Neural cell (in vitro differentiated cells): ENCODE measurements around the gene ERCC2. TPM values are rescaled to one million over a fixed set of nuclear protein-coding genes. Genes with fewer than 3 reads are reported as not detected.

ENCODE experiments used
- H2AFZ ChIP-seq: fragments of 200-600, 300-800 bp; sonication (generic), shearing (Covaris generic); 2 replicates; pipeline ENCODE4 v1.6.0; 2014; ENCODE audit warnings: low read depth, mild to moderate bottlenecking, antibody characterized with exemption, low read length, moderate library complexity
- H3F3A ChIP-seq: fragments of 200-600 bp; shearing (Covaris generic); 2 replicates; pipeline ENCODE4 v1.6.1; 2016; ENCODE audit warnings: mild to moderate bottlenecking, moderate library complexity, mixed read lengths, antibody characterized with exemption, low read length; ENCODE audit not compliant: insufficient read depth, poor library complexity, severe bottlenecking
- H3K27ac ChIP-seq: fragments of 200-600, 300-800 bp; sonication (generic), shearing (Covaris generic); 2 replicates; pipeline ENCODE4 v1.5.1; 2014; ENCODE audit warnings: mild to moderate bottlenecking, low read length, moderate library complexity
- H3K27me3 ChIP-seq: fragments of 300-800, 200-600 bp; sonication (generic), shearing (Covaris generic); 2 replicates; pipeline ENCODE4 v1.6.0; 2014; ENCODE audit warnings: mild to moderate bottlenecking, low read depth, low read length, moderate library complexity; ENCODE audit not compliant: insufficient read depth
- H3K36me3 ChIP-seq: fragments of 300-800, 200-600 bp; sonication (generic), shearing (Covaris generic); 2 replicates; pipeline ENCODE4 v1.5.1; 2014; ENCODE audit warnings: mild to moderate bottlenecking, antibody characterized with exemption, low read length, moderate library complexity; ENCODE audit not compliant: insufficient read depth
- H3K4me2 ChIP-seq: fragments of 300-800, 200-600 bp; sonication (generic), shearing (Covaris generic); 2 replicates; pipeline ENCODE4 v1.6.0; 2014; ENCODE audit warnings: mild to moderate bottlenecking, low read length
- H3K4me3 ChIP-seq: fragments of 300-800, 200-600 bp; sonication (generic), shearing (Covaris generic); 2 replicates; pipeline ENCODE4 v1.5.1; 2014; ENCODE audit warnings: mild to moderate bottlenecking, low read length, moderate library complexity
- H3K79me2 ChIP-seq: fragments of 200-600 bp; shearing (Covaris generic); replicated peaks from 2 replicates; pipeline ENCODE4 v1.6.0; 2014; ENCODE audit warnings: mild to moderate bottlenecking, low read length, moderate library complexity; ENCODE audit not compliant: insufficient read depth
- H3K9ac ChIP-seq: fragments of 300-800, 200-600 bp; sonication (generic), shearing (Covaris generic); 2 replicates; pipeline ENCODE4 v1.6.1; 2016; ENCODE audit warnings: mild to moderate bottlenecking, low read length, mixed read lengths
- H3K9me2 ChIP-seq: fragments of 200-600 bp; shearing (Covaris generic); 2 replicates; pipeline ENCODE4 v1.6.1; 2016; ENCODE audit warnings: mild to moderate bottlenecking, low read length, mixed read lengths; ENCODE audit not compliant: insufficient read depth
- H3K9me3 ChIP-seq: fragments of 200-600, 300-800 bp; sonication (generic), shearing (Covaris generic); 2 replicates; pipeline ENCODE4 v1.6.1; 2016; ENCODE audit warnings: mild to moderate bottlenecking, mixed run types, low read length, moderate library complexity, mixed read lengths
- H4K20me1 ChIP-seq: fragments of 200-600 bp; shearing (Covaris generic); 2 replicates; pipeline ENCODE4 v1.6.1; 2016; ENCODE audit warnings: mild to moderate bottlenecking, mixed run types; ENCODE audit not compliant: insufficient read depth
- EP300 ChIP-seq: fragments of 450-650 bp; conservative IDR thresholded peaks from 2 replicates; pipeline ENCODE4 v1.6.1; 2014; ENCODE audit warnings: antibody characterized with exemption, mild to moderate bottlenecking, moderate library complexity; ENCODE audit not compliant: poor library complexity, severe bottlenecking
- EZH2 ChIP-seq: fragments of 200-600, 300-800 bp; shearing (Covaris generic), sonication (generic); IDR thresholded peaks from 2 replicates; pipeline ENCODE4 v1.6.1; 2014; ENCODE audit warnings: antibody characterized with exemption, low read length, borderline replicate concordance, mild to moderate bottlenecking; ENCODE audit not compliant: insufficient read depth, poor library complexity, severe bottlenecking
- MXI1 ChIP-seq: fragments of 450-650 bp; conservative IDR thresholded peaks from 2 replicates; pipeline ENCODE4 v1.6.1; 2014; ENCODE audit warnings: antibody characterized with exemption, mild to moderate bottlenecking; ENCODE audit not compliant: poor library complexity, severe bottlenecking
- POLR2AphosphoS5 ChIP-seq: IDR thresholded peaks from 2 replicates; pipeline ENCODE4 v1.6.1; 2012
- RAD21 ChIP-seq: fragments of 450-650 bp; conservative IDR thresholded peaks from 2 replicates; pipeline ENCODE4 v1.6.1; 2014; ENCODE audit warnings: antibody characterized with exemption, mild to moderate bottlenecking, moderate library complexity
- SMC3 ChIP-seq: fragments of 450-650 bp; conservative IDR thresholded peaks from 2 replicates; pipeline ENCODE4 v1.6.1; 2014; ENCODE audit warnings: antibody characterized with exemption, mild to moderate bottlenecking, moderate library complexity; ENCODE audit not compliant: poor library complexity
- TAF1 ChIP-seq: IDR thresholded peaks from 2 replicates; pipeline ENCODE4 v1.6.1; 2012; ENCODE audit warnings: low read depth
- polyA plus RNA-seq: library from polyadenylated mRNA; depleted of rRNA; stranded (reverse); fragments of >200 nt; gene quantifications from 2 replicates; pipeline ENCODE4 v1.2.3, GENCODE V29; 2014
- TF ChIP-seq, protein P1 (sequence below): IDR thresholded peaks from 2 replicates; pipeline ENCODE4 v1.6.1; 2012; ENCODE audit warnings: borderline replicate concordance
- TF ChIP-seq, protein P2 (sequence below): fragments of 450-650 bp; IDR thresholded peaks from 2 replicates; pipeline ENCODE4 v1.5.1; 2014; ENCODE audit warnings: antibody characterized with exemption, mild to moderate bottlenecking, moderate library complexity; ENCODE audit not compliant: poor library complexity, severe bottlenecking

ERCC2 gene
- polyA plus RNA-seq, 1 donor from 2014 or later = 28.8 TPM

DNA sequence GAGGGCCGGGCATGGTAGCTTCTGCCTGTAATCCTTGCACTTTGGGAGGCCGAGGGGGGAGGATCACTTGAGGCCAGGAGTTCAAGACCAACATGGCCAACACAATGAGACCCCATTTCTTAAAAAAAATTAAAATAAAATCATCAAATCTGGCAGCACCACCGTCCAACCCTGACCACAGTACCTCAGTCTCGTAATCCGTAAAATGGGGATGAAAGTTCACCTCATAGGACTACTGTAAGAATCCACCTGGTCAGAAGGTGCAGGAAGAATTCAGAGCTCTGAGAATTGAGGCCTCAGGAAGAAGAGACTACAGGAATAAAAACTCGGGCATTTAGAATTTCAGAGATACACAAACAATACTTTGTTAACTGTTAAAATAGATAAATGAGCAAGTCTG is 31.4 kb upstream of the ERCC2 start:
- no peak overlapping the region for H3K4me3 ChIP-seq
- H2AFZ ChIP-seq = no peak overlapping the region
- H3K9me2 ChIP-seq = no peaks in the 10 kb centered on the region
- no peak overlapping the region for H3K4me2 ChIP-seq
- H3K9ac ChIP-seq = no peak overlapping the region
- no peaks in the 10 kb centered on the region for H3K36me3 ChIP-seq
- peaks cover 62% of the 10 kb centered on the region for H3K27me3 ChIP-seq
- TF ChIP-seq MXI1 = no peak
- TF ChIP-seq, protein P1, sequence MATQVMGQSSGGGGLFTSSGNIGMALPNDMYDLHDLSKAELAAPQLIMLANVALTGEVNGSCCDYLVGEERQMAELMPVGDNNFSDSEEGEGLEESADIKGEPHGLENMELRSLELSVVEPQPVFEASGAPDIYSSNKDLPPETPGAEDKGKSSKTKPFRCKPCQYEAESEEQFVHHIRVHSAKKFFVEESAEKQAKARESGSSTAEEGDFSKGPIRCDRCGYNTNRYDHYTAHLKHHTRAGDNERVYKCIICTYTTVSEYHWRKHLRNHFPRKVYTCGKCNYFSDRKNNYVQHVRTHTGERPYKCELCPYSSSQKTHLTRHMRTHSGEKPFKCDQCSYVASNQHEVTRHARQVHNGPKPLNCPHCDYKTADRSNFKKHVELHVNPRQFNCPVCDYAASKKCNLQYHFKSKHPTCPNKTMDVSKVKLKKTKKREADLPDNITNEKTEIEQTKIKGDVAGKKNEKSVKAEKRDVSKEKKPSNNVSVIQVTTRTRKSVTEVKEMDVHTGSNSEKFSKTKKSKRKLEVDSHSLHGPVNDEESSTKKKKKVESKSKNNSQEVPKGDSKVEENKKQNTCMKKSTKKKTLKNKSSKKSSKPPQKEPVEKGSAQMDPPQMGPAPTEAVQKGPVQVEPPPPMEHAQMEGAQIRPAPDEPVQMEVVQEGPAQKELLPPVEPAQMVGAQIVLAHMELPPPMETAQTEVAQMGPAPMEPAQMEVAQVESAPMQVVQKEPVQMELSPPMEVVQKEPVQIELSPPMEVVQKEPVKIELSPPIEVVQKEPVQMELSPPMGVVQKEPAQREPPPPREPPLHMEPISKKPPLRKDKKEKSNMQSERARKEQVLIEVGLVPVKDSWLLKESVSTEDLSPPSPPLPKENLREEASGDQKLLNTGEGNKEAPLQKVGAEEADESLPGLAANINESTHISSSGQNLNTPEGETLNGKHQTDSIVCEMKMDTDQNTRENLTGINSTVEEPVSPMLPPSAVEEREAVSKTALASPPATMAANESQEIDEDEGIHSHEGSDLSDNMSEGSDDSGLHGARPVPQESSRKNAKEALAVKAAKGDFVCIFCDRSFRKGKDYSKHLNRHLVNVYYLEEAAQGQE = no peak
- TF ChIP-seq EP300 = no peak
- TF ChIP-seq RAD21 = no peak
- TF ChIP-seq, protein P2, sequence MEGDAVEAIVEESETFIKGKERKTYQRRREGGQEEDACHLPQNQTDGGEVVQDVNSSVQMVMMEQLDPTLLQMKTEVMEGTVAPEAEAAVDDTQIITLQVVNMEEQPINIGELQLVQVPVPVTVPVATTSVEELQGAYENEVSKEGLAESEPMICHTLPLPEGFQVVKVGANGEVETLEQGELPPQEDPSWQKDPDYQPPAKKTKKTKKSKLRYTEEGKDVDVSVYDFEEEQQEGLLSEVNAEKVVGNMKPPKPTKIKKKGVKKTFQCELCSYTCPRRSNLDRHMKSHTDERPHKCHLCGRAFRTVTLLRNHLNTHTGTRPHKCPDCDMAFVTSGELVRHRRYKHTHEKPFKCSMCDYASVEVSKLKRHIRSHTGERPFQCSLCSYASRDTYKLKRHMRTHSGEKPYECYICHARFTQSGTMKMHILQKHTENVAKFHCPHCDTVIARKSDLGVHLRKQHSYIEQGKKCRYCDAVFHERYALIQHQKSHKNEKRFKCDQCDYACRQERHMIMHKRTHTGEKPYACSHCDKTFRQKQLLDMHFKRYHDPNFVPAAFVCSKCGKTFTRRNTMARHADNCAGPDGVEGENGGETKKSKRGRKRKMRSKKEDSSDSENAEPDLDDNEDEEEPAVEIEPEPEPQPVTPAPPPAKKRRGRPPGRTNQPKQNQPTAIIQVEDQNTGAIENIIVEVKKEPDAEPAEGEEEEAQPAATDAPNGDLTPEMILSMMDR = no peak
- TF ChIP-seq EZH2 = no peak
- TF ChIP-seq TAF1 = no peak
- TF ChIP-seq POLR2AphosphoS5 = no peak
- no peak for TF ChIP-seq SMC3
- H3F3A ChIP-seq = no peaks in the 10 kb centered on the region
- H3K27ac ChIP-seq = no peak overlapping the region
- H3K79me2 ChIP-seq = no peaks in the 10 kb centered on the region
- H3K9me3 ChIP-seq = no peaks in the 10 kb centered on the region
- H4K20me1 ChIP-seq = no peaks in the 10 kb centered on the region

DNA sequence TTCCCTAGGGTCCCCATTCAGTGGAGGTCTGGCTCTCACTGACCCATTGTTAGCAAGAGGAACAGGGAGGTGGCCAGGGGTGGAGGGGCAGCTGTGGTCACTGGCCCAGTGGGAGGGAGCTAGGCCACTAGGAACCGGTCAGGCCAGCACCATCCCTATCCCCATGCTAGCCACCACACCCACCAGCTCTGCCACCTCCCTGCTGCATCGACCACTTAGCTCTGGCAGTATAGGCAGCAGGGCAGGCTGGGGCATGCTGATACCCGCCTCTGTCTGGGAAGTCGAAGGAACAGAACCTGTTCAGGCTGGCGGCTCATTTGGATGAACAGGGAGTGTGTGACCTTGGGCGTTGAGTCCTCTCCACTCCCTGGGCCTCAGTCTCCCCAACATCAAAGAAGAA is 29.8 kb upstream of the ERCC2 start:
- Histone ChIP-seq H3K9me3 (no peaks in the 10 kb centered on the region), H3K79me2 (no peaks in the 10 kb centered on the region), H4K20me1 (no peaks in the 10 kb centered on the region), H3K27ac (no peak overlapping the region), H2AFZ (no peak overlapping the region), H3K9me2 (no peaks in the 10 kb centered on the region), H3K4me2 (no peak overlapping the region), H3K4me3 (no peak overlapping the region), H3K27me3 (peaks cover 72% of the 10 kb centered on the region), H3F3A (no peaks in the 10 kb centered on the region), H3K9ac (no peak overlapping the region), H3K36me3 (no peaks in the 10 kb centered on the region)
- TF ChIP-seq TAF1 = no peak
- TF ChIP-seq EP300 = no peak
- TF ChIP-seq RAD21 = no peak
- TF ChIP-seq MXI1 = no peak
- TF ChIP-seq, protein P1 = no peak
- TF ChIP-seq EZH2 = no peak
- TF ChIP-seq POLR2AphosphoS5 = no peak
- TF ChIP-seq SMC3 = no peak
